B cell (primary cell): ENCODE measurements around the gene TSKS. TPM values are rescaled to one million over a fixed set of nuclear protein-coding genes. Genes with fewer than 3 reads are reported as not detected.

Experiments
- ATAC-seq: fragments of 200-7000 bp; cut with Tn5 transposase; one replicate; pipeline ENCODE4 v1.10.0; 2021; ENCODE audit warnings: low read depth, mild to moderate bottlenecking, moderate number of reproducible peaks, moderate library complexity
- CTCF ChIA-PET: fragments of 350-600 bp; sonication (Branson Sonifier 250); formaldehyde crosslinking; loops from one replicate; lab custom pipeline; 2021; ENCODE audit warnings: antibody characterized with exemption, inconsistent platforms; lab: Charles Lee
- POLR2A ChIA-PET: fragments of 350-600 bp; sonication (Branson Sonifier 250); formaldehyde crosslinking; loops from one replicate; lab custom pipeline; 2021; ENCODE audit warnings: antibody characterized with exemption; lab: Charles Lee
- DNase-seq: peaks from one replicate; pipeline ENCODE4 v3.0.0; 2013
- H2AFZ ChIP-seq: 2 replicates; pipeline ENCODE4 v1.6.1; 2012; ENCODE audit warnings: mild to moderate bottlenecking, low read depth, low read length; ENCODE audit not compliant: insufficient read depth, poor library complexity, severe bottlenecking
- H3K27ac ChIP-seq, 2 donors: 1 replicate in 1 of 2; 2 replicates in 1 of 2; pipeline ENCODE4 v1.5.1; 2012 to 2013; ENCODE audit warnings: low read length in 2 of 2, mild to moderate bottlenecking in 2 of 2, moderate library complexity in 1 of 2
- H3K27me3 ChIP-seq, 4 experiments: fragments of 200-600 bp in 1 of 4; sonication (generic) in 1 of 4; replicated peaks in 1 of 4; 1 replicate in 2 of 4; 2 replicates in 2 of 4; pipeline versions ENCODE4 v1.6.1 to v1.7.0; 2013 to 2016; ENCODE audit warnings: low read length in 3 of 4, mild to moderate bottlenecking in 2 of 4, mixed read lengths in 1 of 4, moderate library complexity in 1 of 4; ENCODE audit not compliant: insufficient read depth in 4 of 4, control insufficient read depth in 3 of 4; ENCODE audit errors: control extremely low read depth in 1 of 4
- H3K36me3 ChIP-seq, 2 experiments: replicated peaks in 1 of 2; 1 replicate in 1 of 2; 2 replicates in 1 of 2; pipeline versions ENCODE4 v1.6.1 to v1.7.1; 2013; ENCODE audit warnings: low read length in 1 of 2; ENCODE audit not compliant: insufficient read depth in 2 of 2, control insufficient read depth in 1 of 2; ENCODE audit errors: control extremely low read depth in 1 of 2, extremely low read depth in 1 of 2
- H3K4me1 ChIP-seq, 2 donors: fragments of 200-600 bp in 1 of 2; sonication (generic) in 1 of 2; 1 replicate in 1 of 2; 2 replicates in 1 of 2; pipeline versions ENCODE4 v1.5.1 to v1.6.1; 2013 to 2017; ENCODE audit warnings: low read length in 2 of 2; ENCODE audit not compliant: control insufficient read depth in 2 of 2, insufficient read depth in 2 of 2
- H3K4me2 ChIP-seq: replicated peaks from 2 replicates; pipeline ENCODE3; 2012; ENCODE audit warnings: mild to moderate bottlenecking, low read depth, low read length; ENCODE audit not compliant: poor library complexity, severe bottlenecking
- H3K4me3 ChIP-seq, 5 experiments: fragments of 200-600 bp in 1 of 5; sonication (generic) in 1 of 5; 1 replicate in 3 of 5; 2 replicates in 2 of 5; pipeline versions ENCODE4 v1.5.1 to v1.7.0; 2011 to 2016; ENCODE audit warnings: low read length in 4 of 5, mild to moderate bottlenecking in 4 of 5, low read depth in 2 of 5, control low read depth in 1 of 5, moderate library complexity in 1 of 5; ENCODE audit not compliant: insufficient read depth in 1 of 5; ENCODE audit errors: control extremely low read depth in 1 of 5, extremely low read depth in 1 of 5
- H3K79me2 ChIP-seq: fragments of 200-600 bp; sonication (generic); one replicate; pipeline ENCODE4 v1.6.0; 2016; ENCODE audit warnings: low read length; ENCODE audit not compliant: control insufficient read depth, insufficient read depth
- H3K9ac ChIP-seq: fragments of 200-600 bp; sonication (generic); 2 replicates; pipeline ENCODE4 v1.6.1; 2017; ENCODE audit warnings: mild to moderate bottlenecking, low read length, moderate library complexity
- H3K9me3 ChIP-seq, 3 donors: one replicate each; pipeline versions ENCODE4 v1.6.1 to v1.7.1; 2013; ENCODE audit warnings: low read length in 2 of 3; ENCODE audit not compliant: control insufficient read depth in 2 of 3, insufficient read depth in 1 of 3; ENCODE audit errors: control extremely low read depth in 1 of 3
- H4K20me1 ChIP-seq: 2 replicates; pipeline ENCODE4 v1.6.0; 2012; ENCODE audit warnings: mild to moderate bottlenecking, low read length; ENCODE audit not compliant: insufficient read depth, control insufficient read depth, poor library complexity, severe bottlenecking
- H3K27ac Mint-ChIP-seq: one replicate; pipeline ENCODE4 v1.8.0; 2021; ENCODE audit warnings: mixed read lengths
- H3K27me3 Mint-ChIP-seq: one replicate; pipeline ENCODE4 v1.8.0; 2021; ENCODE audit warnings: mixed read lengths
- H3K4me1 Mint-ChIP-seq: one replicate; pipeline ENCODE4 v1.8.0; 2021; ENCODE audit warnings: mixed read lengths
- H3K4me3 Mint-ChIP-seq: one replicate; pipeline ENCODE4 v1.8.0; 2021; ENCODE audit warnings: mixed read lengths
- H3K9me3 Mint-ChIP-seq: one replicate; pipeline ENCODE4 v1.8.0; 2022; ENCODE audit warnings: mixed read lengths; ENCODE audit not compliant: insufficient read depth
- EZH2 ChIP-seq: IDR thresholded peaks from 2 replicates; pipeline ENCODE4 v1.6.1; 2012; ENCODE audit warnings: borderline replicate concordance, low read depth, mild to moderate bottlenecking, moderate library complexity, low read length; ENCODE audit not compliant: insufficient read depth, poor library complexity, severe bottlenecking
- WGBS: methylation state at CpG from one replicate; pipeline ENCODE4 v1.1.5; 2013; ENCODE audit warnings: missing lambda C conversion rate; ENCODE audit not compliant: insufficient coverage; 5-methylcytosine and 5-hydroxymethylcytosine counted together
- intact Hi-C: fragments of 100-400 bp; cut with micrococcal nuclease; formaldehyde crosslinking; loops from one replicate; pipeline ENCODE4 v1.10.0; 2022
- polyA plus RNA-seq: library from polyadenylated mRNA; depleted of rRNA; stranded (reverse); fragments of >200 nt; gene quantifications from 2 replicates; pipeline ENCODE4 v1.2.3, GENCODE V29; 2012
- total RNA-seq, 2 donors: library from RNA; stranded (reverse); fragments of 120-200 nt in 1 of 2; gene quantifications; 1 replicate in 1 of 2; 2 replicates in 1 of 2; pipeline versions ENCODE4 v1.2.3 to v1.2.4, GENCODE V29; 2013 to 2022
- TF ChIP-seq, protein P1 (sequence below): fragments of 200-600 bp; IDR thresholded peaks from one replicate; pipeline ENCODE4 v1.8.0; 2022; ENCODE audit warnings: antibody characterized with exemption, mild to moderate bottlenecking

Gene TSKS
- total and polyA plus RNA-seq, 2 donors (not counting 1 experiment from before 2014, with no cell fraction given), result 0.15 to 0.18 TPM

DNA sequence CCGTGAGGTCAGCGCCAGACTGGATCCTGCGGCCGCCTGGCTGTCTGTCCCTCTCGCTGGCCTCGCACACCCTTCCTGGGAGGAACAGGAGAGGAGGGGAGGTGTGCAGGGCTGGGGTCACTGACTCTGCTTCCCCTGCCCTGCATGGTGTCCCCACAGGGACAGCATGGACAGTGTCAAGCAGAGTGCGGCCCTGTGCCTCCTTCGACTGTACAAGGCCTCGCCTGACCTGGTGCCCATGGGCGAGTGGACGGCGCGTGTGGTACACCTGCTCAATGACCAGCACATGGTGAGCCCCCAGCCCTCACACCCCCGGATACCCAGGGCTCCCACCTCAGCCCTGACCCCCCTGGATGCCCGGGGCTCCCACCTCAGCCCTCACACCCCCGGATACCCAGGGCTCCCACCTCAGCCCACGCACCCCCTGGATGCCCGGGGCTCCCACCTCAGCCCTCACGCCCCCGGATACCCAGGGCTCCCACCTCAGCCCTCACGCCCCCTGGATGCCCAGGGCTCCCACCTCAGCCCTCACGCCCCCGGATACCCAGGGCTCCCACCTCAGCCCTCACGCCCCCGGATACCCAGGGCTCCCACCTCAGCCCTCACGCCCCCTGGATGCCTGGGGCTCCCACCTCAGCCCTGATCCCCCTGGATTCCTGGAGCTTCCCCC, 28.8 kb upstream of the TSKS start:
- intact Hi-C loops, result no loop called here
- no peak overlapping the region for H2AFZ ChIP-seq
- ChIA-PET POLR2A (no interaction called here), CTCF (no interaction called here)
- H3K27ac ChIP-seq, result no peak overlapping the region
- Mint-ChIP-seq H3K4me3 (no peak overlapping the region), H3K27me3 (no peaks in the 10 kb centered on the region), H3K27ac (no peak overlapping the region), H3K4me1 (no peaks in the 10 kb centered on the region), H3K9me3 (no peaks in the 10 kb centered on the region)
- peaks cover 0 to 3% (median 0%) of the 10 kb centered on the region in 3 donors for H3K9me3 ChIP-seq
- no peaks in the 10 kb centered on the region for H3K4me1 ChIP-seq
- peaks cover 0 to 69% of the 10 kb centered on the region in 2 experiments for H3K36me3 ChIP-seq
- no peak overlapping the region for H3K9ac ChIP-seq
- WGBS, result 98% methylated on average over 24 of the region's 26 CpGs
- peaks cover 7% of the 10 kb centered on the region for H4K20me1 ChIP-seq
- no peak overlapping the region for H3K4me2 ChIP-seq
- ATAC-seq (no peak), DNase-seq (no peak)
- H3K79me2 ChIP-seq, result peaks cover 17% of the 10 kb centered on the region
- H3K27me3 ChIP-seq, result no peaks in the 10 kb centered on the region
- no peak overlapping the region for H3K4me3 ChIP-seq
- TF ChIP-seq, protein P1, sequence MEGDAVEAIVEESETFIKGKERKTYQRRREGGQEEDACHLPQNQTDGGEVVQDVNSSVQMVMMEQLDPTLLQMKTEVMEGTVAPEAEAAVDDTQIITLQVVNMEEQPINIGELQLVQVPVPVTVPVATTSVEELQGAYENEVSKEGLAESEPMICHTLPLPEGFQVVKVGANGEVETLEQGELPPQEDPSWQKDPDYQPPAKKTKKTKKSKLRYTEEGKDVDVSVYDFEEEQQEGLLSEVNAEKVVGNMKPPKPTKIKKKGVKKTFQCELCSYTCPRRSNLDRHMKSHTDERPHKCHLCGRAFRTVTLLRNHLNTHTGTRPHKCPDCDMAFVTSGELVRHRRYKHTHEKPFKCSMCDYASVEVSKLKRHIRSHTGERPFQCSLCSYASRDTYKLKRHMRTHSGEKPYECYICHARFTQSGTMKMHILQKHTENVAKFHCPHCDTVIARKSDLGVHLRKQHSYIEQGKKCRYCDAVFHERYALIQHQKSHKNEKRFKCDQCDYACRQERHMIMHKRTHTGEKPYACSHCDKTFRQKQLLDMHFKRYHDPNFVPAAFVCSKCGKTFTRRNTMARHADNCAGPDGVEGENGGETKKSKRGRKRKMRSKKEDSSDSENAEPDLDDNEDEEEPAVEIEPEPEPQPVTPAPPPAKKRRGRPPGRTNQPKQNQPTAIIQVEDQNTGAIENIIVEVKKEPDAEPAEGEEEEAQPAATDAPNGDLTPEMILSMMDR, result no peak
- no peak for TF ChIP-seq EZH2

DNA sequence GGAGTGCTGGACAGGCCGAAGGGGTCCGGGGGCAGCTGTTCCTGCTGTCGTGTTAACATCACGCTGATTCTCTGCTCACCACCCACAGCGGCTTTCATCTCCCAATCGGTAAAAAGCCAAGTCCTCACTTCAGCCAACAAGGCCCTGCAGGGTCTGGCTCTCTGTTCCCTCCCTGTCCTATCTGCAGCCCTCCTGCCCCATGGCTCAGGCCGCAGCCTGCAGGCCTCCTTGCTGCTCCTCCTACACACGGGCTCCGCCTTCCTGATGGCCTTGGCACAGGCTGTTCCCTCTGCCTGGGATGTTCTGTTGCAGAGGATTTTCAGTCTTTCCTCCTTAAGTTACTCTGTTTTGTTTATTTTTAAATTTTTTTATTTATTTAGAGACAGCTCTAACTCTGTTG, 27.8 kb upstream of the TSKS start:
- H3K27ac ChIP-seq, result no peak overlapping the region
- POLR2A ChIA-PET, result no interaction called here

More for the DNA sequence above, 27.8 kb upstream of the TSKS start:
- Histone ChIP-seq H2AFZ (no peak overlapping the region), H3K9me3 (peaks cover 0 to 3% (median 0%) of the 10 kb centered on the region in 3 donors), H4K20me1 (peaks cover 7% of the 10 kb centered on the region), H3K36me3 (peaks cover 1 to 63% of the 10 kb centered on the region in 2 experiments), H3K9ac (no peak overlapping the region), H3K4me3 (no peak overlapping the region), H3K4me1 (no peaks in the 10 kb centered on the region), H3K4me2 (no peak overlapping the region), H3K27me3 (no peaks in the 10 kb centered on the region), H3K79me2 (peaks cover 17% of the 10 kb centered on the region)
- TF ChIP-seq, protein P1, result no peak
- TF ChIP-seq EZH2, result no peak
- DNase-seq, result no peak
- intact Hi-C loops, result no loop called here
- 97% methylated on average over 7 of the region's 9 CpGs for WGBS
- Mint-ChIP-seq H3K9me3 (no peaks in the 10 kb centered on the region), H3K27ac (no peak overlapping the region), H3K4me3 (no peak overlapping the region), H3K4me1 (no peaks in the 10 kb centered on the region), H3K27me3 (no peaks in the 10 kb centered on the region)
- CTCF ChIA-PET, result interaction anchor here (0.6 kb wide), 1 partner anchor 77 kb away, joined by 3 read pairs; the partner anchor contains the start of gene PNKP
- no peak for ATAC-seq
